ENCODE data around the gene DIAPH2.
"Not testable (repeated sequence)": the region's sequence is repeated elsewhere in the genome, so short reads cannot be mapped to it uniquely, and the experiment has no call there.

DIAPH2 gene

DNA sequence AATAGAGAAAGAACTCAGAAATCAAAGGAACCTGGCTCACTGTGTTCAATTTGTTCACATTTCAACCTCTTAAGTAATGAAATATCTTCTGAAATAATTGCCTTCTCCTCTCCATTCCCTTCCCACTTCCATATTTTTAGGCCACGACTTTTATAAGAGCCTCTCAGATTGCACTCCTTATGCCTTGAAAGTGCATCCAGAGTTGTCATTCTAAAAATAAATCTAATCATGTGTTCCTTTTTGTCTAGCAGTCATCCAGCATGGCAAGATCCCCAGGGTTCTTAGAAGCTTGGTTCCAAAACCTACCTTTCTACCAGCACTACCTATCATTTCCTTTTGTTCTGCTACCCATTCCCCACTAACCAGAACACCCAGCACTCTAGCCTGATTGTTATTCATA is 156.7 kb downstream of the DIAPH2 start:
- H3K36me3 ChIP-seq (ENCODE audit: control insufficient read depth, insufficient read depth, low read length) = no peaks in the 10 kb centered on the region
- no peak overlapping the region for H3K9ac ChIP-seq (ENCODE audit: low read length)
- H3K27ac ChIP-seq (ENCODE audit: low read depth, low read length) = no peak overlapping the region
- no peaks in the 10 kb centered on the region for H3K4me1 ChIP-seq (ENCODE audit: control insufficient read depth, insufficient read depth, low read length)
- no peaks in the 10 kb centered on the region for H3K27me3 ChIP-seq (ENCODE audit: control insufficient read depth, insufficient read depth, low read length)
- H3K4me3 ChIP-seq (ENCODE audit: low read length) = no peak overlapping the region

- H3K4me3 ChIP-seq (ENCODE audit: low read length); H3K27me3 ChIP-seq (ENCODE audit: control insufficient read depth, insufficient read depth, low read length); H3K4me1 ChIP-seq (ENCODE audit: control insufficient read depth, insufficient read depth, low read length); H3K9ac ChIP-seq (ENCODE audit: low read length); H3K36me3 ChIP-seq (ENCODE audit: control insufficient read depth, insufficient read depth, low read length); H3K27ac ChIP-seq (ENCODE audit: low read depth, low read length): not testable (repeated sequence)
These were observed 157.2 kb downstream of the DIAPH2 start for GRCh38 chrX:96841866-96842265.

- Histone ChIP-seq H3K36me3 (ENCODE audit: control insufficient read depth, insufficient read depth, low read length) (no peaks in the 10 kb centered on the region), H3K27ac (ENCODE audit: low read depth, low read length) (no peak overlapping the region), H3K27me3 (ENCODE audit: control insufficient read depth, insufficient read depth, low read length) (no peaks in the 10 kb centered on the region), H3K4me3 (ENCODE audit: low read length) (no peak overlapping the region), H3K4me1 (ENCODE audit: control insufficient read depth, insufficient read depth, low read length) (no peaks in the 10 kb centered on the region), H3K9ac (ENCODE audit: low read length) (no peak overlapping the region)
These were observed 158.9 kb downstream of the DIAPH2 start for GRCh38 chrX:96843566-96843965.

GRCh38 chrX:96846841-96847240 is 162.2 kb downstream of the DIAPH2 start:
- no peak overlapping the region for H3K9ac ChIP-seq (ENCODE audit: low read length)
- H3K27me3 ChIP-seq (ENCODE audit: control insufficient read depth, insufficient read depth, low read length) = no peaks in the 10 kb centered on the region
- H3K36me3 ChIP-seq (ENCODE audit: control insufficient read depth, insufficient read depth, low read length) = no peaks in the 10 kb centered on the region
- no peaks in the 10 kb centered on the region for H3K4me1 ChIP-seq (ENCODE audit: control insufficient read depth, insufficient read depth, low read length)
- H3K4me3 ChIP-seq (ENCODE audit: low read length) = no peak overlapping the region
- no peak overlapping the region for H3K27ac ChIP-seq (ENCODE audit: low read depth, low read length)

- not testable (repeated sequence) for H3K27me3 ChIP-seq (ENCODE audit: control insufficient read depth, insufficient read depth, low read length); H3K4me3 ChIP-seq (ENCODE audit: low read length); H3K36me3 ChIP-seq (ENCODE audit: control insufficient read depth, insufficient read depth, low read length); H3K4me1 ChIP-seq (ENCODE audit: control insufficient read depth, insufficient read depth, low read length); H3K27ac ChIP-seq (ENCODE audit: low read depth, low read length); H3K9ac ChIP-seq (ENCODE audit: low read length)
These were observed 174.8 kb downstream of the DIAPH2 start for GRCh38 chrX:96859422-96859821.

DNA sequence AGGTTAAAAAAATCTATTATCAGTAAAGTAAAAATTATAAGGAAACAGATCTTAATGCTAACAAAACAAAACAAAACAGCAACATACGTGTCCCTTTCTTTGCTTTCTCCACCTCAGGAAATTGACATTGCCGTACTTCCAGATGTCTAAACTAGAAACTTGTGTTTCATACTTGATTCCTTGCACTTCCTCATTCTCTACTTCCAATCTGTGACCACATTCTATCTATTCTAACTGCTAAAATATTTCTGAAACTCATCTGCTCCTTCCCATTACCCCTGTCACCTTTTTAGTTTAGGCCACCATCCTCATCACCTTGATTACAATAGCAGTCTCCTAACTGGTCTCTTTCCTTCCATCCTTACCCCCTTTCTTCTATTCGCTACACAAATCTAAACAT is 176.6 kb downstream of the DIAPH2 start:
- no peaks in the 10 kb centered on the region for H3K27me3 ChIP-seq (ENCODE audit: control insufficient read depth, insufficient read depth, low read length)
- H3K4me3 ChIP-seq (ENCODE audit: low read length) = no peak overlapping the region
- H3K9ac ChIP-seq (ENCODE audit: low read length) = no peak overlapping the region
- no peaks in the 10 kb centered on the region for H3K36me3 ChIP-seq (ENCODE audit: control insufficient read depth, insufficient read depth, low read length)
- H3K27ac ChIP-seq (ENCODE audit: low read depth, low read length) = no peak overlapping the region
- H3K4me1 ChIP-seq (ENCODE audit: control insufficient read depth, insufficient read depth, low read length) = no peaks in the 10 kb centered on the region

GRCh38 chrX:96861661-96862060 is 177.0 kb downstream of the DIAPH2 start:
- H3K36me3 ChIP-seq (ENCODE audit: control insufficient read depth, insufficient read depth, low read length) = no peaks in the 10 kb centered on the region
- H3K27me3 ChIP-seq (ENCODE audit: control insufficient read depth, insufficient read depth, low read length) = no peaks in the 10 kb centered on the region
- no peak overlapping the region for H3K4me3 ChIP-seq (ENCODE audit: low read length)
- no peak overlapping the region for H3K27ac ChIP-seq (ENCODE audit: low read depth, low read length)
- no peak overlapping the region for H3K9ac ChIP-seq (ENCODE audit: low read length)
- H3K4me1 ChIP-seq (ENCODE audit: control insufficient read depth, insufficient read depth, low read length) = no peaks in the 10 kb centered on the region

DNA sequence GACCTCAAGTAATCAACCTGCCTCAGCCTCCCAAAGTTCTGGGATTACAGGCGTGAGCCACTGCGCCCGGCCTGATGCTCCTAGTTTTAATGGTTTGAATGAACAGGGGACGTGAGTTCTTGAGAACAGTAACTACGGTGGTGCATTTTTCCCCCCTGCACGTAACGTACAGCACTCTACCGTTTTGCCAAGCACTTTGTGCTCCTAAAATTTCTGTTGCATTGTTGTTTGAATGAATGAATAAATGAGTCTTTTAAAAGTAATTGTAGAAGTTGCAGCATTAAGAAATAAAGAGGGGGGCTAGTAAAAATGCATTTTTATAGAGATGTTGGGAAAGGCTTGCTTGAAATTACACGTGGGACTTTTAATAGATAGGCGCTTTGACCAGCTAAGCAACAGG is 199.0 kb downstream of the DIAPH2 start, which contains the start of gene RPA4:
Gene RPA4 (plus strand): TSS at position 301 of the 400 bp plus-strand sequence. CDS start 403 bp downstream, outside the sequence.
- Histone ChIP-seq H3K9ac (ENCODE audit: low read length) (no peak within 1 kb of the TSS), H3K4me1 (ENCODE audit: control insufficient read depth, insufficient read depth, low read length) (no peaks in the 10 kb centered on the region), H3K27me3 (ENCODE audit: control insufficient read depth, insufficient read depth, low read length) (no peaks in the 10 kb centered on the region), H3K4me3 (ENCODE audit: low read length) (no peak within 1 kb of the TSS), H3K36me3 (ENCODE audit: control insufficient read depth, insufficient read depth, low read length) (no peaks in the 10 kb centered on the region), H3K27ac (ENCODE audit: low read depth, low read length) (no peak within 1 kb of the TSS)

DNA sequence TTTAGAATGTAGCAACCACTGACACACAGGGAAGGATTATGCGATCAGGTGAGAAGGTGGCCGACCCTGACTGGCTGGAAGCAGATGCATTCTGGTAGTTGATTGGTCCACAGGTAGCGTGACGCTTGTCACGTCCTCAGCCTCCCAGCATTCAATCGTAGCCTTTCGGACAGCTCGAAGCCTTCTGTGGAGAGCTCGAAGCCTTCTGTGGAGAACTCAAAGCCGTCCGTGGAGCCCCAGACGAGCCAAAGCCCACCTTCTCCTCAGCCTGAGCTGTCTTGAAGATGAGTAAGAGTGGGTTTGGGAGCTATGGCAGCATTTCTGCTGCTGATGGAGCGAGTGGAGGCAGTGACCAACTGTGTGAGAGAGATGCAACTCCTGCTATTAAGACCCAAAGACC is 199.4 kb downstream of the DIAPH2 start:
- H3K27me3 ChIP-seq (ENCODE audit: control insufficient read depth, insufficient read depth, low read length) = no peaks in the 10 kb centered on the region
- H3K4me1 ChIP-seq (ENCODE audit: control insufficient read depth, insufficient read depth, low read length) = no peaks in the 10 kb centered on the region
- no peak overlapping the region for H3K4me3 ChIP-seq (ENCODE audit: low read length)
- no peak overlapping the region for H3K27ac ChIP-seq (ENCODE audit: low read depth, low read length)
- no peak overlapping the region for H3K9ac ChIP-seq (ENCODE audit: low read length)
- H3K36me3 ChIP-seq (ENCODE audit: control insufficient read depth, insufficient read depth, low read length) = no peaks in the 10 kb centered on the region

- no peak overlapping the region for H3K9ac ChIP-seq (ENCODE audit: low read length)
- no peaks in the 10 kb centered on the region for H3K27me3 ChIP-seq (ENCODE audit: control insufficient read depth, insufficient read depth, low read length)
- no peak overlapping the region for H3K27ac ChIP-seq (ENCODE audit: low read depth, low read length)
- no peaks in the 10 kb centered on the region for H3K36me3 ChIP-seq (ENCODE audit: control insufficient read depth, insufficient read depth, low read length)
- H3K4me1 ChIP-seq (ENCODE audit: control insufficient read depth, insufficient read depth, low read length) = no peaks in the 10 kb centered on the region
- no peak overlapping the region for H3K4me3 ChIP-seq (ENCODE audit: low read length)
These were observed 205.1 kb downstream of the DIAPH2 start for GRCh38 chrX:96889726-96890125.

DNA sequence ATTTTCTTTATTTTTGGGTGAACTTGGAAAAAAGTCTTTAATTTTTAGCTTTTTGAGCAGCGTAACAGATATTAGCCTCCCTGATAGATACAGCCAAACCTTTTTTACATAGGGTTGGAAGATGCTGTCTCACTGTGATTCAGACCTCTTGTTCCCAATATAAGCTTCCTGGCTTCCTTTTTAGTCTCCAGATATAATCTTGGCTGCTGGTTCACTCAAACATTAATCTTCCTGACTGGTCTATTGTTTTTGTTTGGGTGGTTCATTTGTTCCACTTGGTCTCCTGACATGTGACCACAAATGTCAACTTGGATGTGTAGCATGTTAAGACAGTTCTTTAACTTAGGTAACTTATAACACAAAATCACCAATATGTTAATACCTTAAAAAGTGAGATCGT is 222.1 kb downstream of the DIAPH2 start:
- Histone ChIP-seq H3K27ac (ENCODE audit: low read depth, low read length) (no peak overlapping the region), H3K4me3 (ENCODE audit: low read length) (no peak overlapping the region), H3K27me3 (ENCODE audit: control insufficient read depth, insufficient read depth, low read length) (no peaks in the 10 kb centered on the region), H3K4me1 (ENCODE audit: control insufficient read depth, insufficient read depth, low read length) (no peaks in the 10 kb centered on the region), H3K36me3 (ENCODE audit: control insufficient read depth, insufficient read depth, low read length) (no peaks in the 10 kb centered on the region), H3K9ac (ENCODE audit: low read length) (no peak overlapping the region)

DNA sequence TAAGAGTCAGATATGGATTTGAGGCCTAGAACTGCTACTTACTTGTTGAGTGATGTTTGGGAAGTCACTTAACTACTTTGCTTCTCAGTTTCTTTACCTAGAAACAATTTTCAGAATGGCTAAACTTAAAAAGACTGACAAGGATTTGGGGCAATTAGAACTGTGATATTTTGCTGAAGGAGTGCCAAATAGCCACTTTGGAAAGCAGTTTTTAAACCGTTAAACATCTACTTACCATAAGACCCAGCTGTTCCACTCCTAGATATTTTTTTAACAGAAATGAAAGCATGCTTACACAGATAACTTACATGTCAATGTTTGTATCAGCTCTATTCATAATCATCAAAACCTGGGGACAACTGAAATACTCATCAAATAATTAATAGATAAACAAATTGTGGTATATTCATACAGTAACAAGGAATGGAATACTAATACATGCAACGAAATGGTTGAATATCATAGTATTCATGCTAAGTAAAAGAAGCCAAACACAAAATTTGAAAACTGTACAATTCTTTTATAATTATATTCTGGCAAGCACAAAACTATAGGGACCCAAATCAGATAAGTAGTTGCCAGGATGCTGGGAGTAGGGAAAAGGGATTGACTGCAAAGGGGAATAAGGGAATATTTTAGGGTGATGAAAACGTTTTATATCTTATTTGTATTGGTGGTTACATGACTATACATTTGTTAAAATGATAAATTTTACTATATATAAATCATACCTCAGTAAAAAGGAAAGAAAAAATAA is 223.1 kb downstream of the DIAPH2 start:
- no peaks in the 10 kb centered on the region for H3K27me3 ChIP-seq (ENCODE audit: control insufficient read depth, insufficient read depth, low read length)
- H3K4me1 ChIP-seq (ENCODE audit: control insufficient read depth, insufficient read depth, low read length) = no peaks in the 10 kb centered on the region
- no peaks in the 10 kb centered on the region for H3K36me3 ChIP-seq (ENCODE audit: control insufficient read depth, insufficient read depth, low read length)
- no peak overlapping the region for H3K4me3 ChIP-seq (ENCODE audit: low read length)
- no peak overlapping the region for H3K9ac ChIP-seq (ENCODE audit: low read length)
- no peak overlapping the region for H3K27ac ChIP-seq (ENCODE audit: low read depth, low read length)

GRCh38 chrX:96909291-96909690 is 224.6 kb downstream of the DIAPH2 start:
- H3K9ac ChIP-seq (ENCODE audit: low read length) = no peak overlapping the region
- H3K27ac ChIP-seq (ENCODE audit: low read depth, low read length) = no peak overlapping the region
- H3K27me3 ChIP-seq (ENCODE audit: control insufficient read depth, insufficient read depth, low read length) = no peaks in the 10 kb centered on the region

More at GRCh38 chrX:96909291-96909690, 224.6 kb downstream of the DIAPH2 start:
- no peaks in the 10 kb centered on the region for H3K36me3 ChIP-seq (ENCODE audit: control insufficient read depth, insufficient read depth, low read length)
- no peaks in the 10 kb centered on the region for H3K4me1 ChIP-seq (ENCODE audit: control insufficient read depth, insufficient read depth, low read length)
- no peak overlapping the region for H3K4me3 ChIP-seq (ENCODE audit: low read length)
